Measurements from ENCODE around the gene RAB44. TPM values are rescaled to one million over a fixed set of nuclear protein-coding genes. Genes with fewer than 3 reads are reported as not detected.

RAB44 gene
- total and polyA plus RNA-seq, 7 donors, result under 0.01 to 0.71 (median 0.17) TPM; not detected in 3

DNA sequence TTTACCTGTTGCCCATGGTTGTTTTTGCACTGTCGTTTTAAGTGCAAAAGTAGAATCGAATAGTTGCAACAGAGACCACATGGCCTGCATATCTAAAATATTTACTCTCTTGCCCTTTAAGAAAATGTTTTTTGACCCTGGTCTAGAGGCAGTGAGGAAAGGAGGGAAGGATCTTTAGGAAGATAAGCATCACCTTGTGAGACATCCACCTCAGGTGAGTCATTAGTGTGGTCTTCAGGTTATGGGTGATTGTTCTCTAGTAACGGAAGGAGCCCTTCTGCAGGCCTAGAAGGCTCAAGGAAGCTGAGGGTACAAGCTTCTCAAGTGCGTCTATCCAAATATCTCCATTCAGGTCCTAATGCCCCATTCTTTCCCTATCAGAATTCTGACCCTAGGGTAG is 6.6 kb upstream of the RAB44 start:
- no peak for DNase-seq
- H3K4me3 ChIP-seq, result no peak overlapping the region
- WGBS, 2 donors, result 85 to 88% methylated on average over 4 of the region's 4 CpGs
- no peaks in the 10 kb centered on the region for H3K27me3 ChIP-seq
- intact Hi-C loops (cut with DNase I), result no loop called here
- peaks cover 0 to 8% (median 2%) of the 10 kb centered on the region in 4 donors for H3K4me1 ChIP-seq
- H3K27ac ChIP-seq, result no peak overlapping the region
- no peak for TF ChIP-seq EP300 (IDR thresholded peaks at IDR 0.05)
- TF ChIP-seq, protein P1, sequence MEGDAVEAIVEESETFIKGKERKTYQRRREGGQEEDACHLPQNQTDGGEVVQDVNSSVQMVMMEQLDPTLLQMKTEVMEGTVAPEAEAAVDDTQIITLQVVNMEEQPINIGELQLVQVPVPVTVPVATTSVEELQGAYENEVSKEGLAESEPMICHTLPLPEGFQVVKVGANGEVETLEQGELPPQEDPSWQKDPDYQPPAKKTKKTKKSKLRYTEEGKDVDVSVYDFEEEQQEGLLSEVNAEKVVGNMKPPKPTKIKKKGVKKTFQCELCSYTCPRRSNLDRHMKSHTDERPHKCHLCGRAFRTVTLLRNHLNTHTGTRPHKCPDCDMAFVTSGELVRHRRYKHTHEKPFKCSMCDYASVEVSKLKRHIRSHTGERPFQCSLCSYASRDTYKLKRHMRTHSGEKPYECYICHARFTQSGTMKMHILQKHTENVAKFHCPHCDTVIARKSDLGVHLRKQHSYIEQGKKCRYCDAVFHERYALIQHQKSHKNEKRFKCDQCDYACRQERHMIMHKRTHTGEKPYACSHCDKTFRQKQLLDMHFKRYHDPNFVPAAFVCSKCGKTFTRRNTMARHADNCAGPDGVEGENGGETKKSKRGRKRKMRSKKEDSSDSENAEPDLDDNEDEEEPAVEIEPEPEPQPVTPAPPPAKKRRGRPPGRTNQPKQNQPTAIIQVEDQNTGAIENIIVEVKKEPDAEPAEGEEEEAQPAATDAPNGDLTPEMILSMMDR (IDR thresholded peaks at IDR 0.05), result no peak
- no peak for TF ChIP-seq POLR2AphosphoS5 (IDR thresholded peaks at IDR 0.05)
- TF ChIP-seq POLR2A (IDR thresholded peaks at IDR 0.05), result no peak
- peaks cover 10 to 15% (median 12%) of the 10 kb centered on the region in 4 donors for H3K36me3 ChIP-seq
- H3K9me3 ChIP-seq, result no peaks in the 10 kb centered on the region

DNA sequence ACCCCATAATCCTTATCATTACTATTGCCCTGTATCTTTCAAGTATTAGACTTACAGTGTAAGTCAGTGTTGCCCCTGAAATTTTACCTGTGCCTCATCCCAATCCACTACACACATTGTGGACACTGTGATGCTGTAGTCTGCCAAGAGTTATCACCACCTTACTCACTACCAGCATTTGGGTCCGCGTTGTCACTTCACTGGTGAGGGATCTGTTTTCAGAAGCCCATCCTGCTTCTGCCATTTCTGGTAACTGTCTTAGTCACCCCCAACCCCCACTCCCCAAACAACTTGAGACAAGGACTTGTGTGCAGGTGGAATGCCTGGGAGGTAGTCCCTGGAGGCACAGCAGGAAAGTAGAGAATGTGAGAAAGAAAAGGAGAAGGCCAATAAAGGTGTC is 6.0 kb upstream of the RAB44 start:
- no peak for DNase-seq
- intact Hi-C loops (cut with DNase I), result no loop called here
- H3K27me3 ChIP-seq, result no peaks in the 10 kb centered on the region
- no peak overlapping the region for H3K27ac ChIP-seq
- H3K4me1 ChIP-seq, result peaks cover 0 to 8% (median 2%) of the 10 kb centered on the region in 4 donors
- 96 to 97% methylated on average over 2 of the region's 2 CpGs for WGBS, 2 donors
- H3K4me3 ChIP-seq, result no peak overlapping the region
- H3K36me3 ChIP-seq, result peaks cover 4 to 9% (median 6%) of the 10 kb centered on the region in 4 donors
- TF ChIP-seq, protein P1 (IDR thresholded peaks at IDR 0.05), result no peak
- TF ChIP-seq EP300 (IDR thresholded peaks at IDR 0.05), result no peak
- H3K9me3 ChIP-seq, result no peaks in the 10 kb centered on the region

DNA sequence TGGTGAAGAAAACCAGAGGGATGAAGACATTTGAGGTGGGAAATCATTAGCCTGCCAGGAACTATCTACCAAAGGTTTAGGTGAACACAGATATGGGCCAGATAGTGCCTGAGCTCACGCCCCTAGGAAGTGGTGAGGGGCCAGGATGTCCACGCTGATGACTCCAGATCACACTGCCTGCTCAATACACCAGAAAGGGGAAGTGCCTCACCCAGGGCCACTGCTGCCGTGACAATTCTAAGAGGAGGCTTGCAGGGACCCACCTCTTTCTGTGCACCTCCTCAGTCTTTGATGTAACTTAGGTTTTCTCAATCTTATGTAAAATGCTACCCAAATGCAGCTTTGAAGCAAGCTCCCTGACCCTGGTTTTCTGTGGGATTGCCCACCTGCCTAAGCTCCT is 5.4 kb upstream of the RAB44 start:
- peaks cover 0 to 3% (median under 1%) of the 10 kb centered on the region in 4 donors for H3K36me3 ChIP-seq
- H3K27ac ChIP-seq, result no peak overlapping the region
- H3K4me1 ChIP-seq, result peaks cover 0 to 8% (median 2%) of the 10 kb centered on the region in 4 donors
- H3K27me3 ChIP-seq, result no peaks in the 10 kb centered on the region
- H3K9me3 ChIP-seq, result no peaks in the 10 kb centered on the region
- H3K4me3 ChIP-seq, result no peak overlapping the region
- intact Hi-C loops (cut with DNase I), result no loop called here
- DNase-seq, result peak; percentile 56
- TF ChIP-seq POLR2AphosphoS5 (IDR thresholded peaks at IDR 0.05) (no peak), EP300 (IDR thresholded peaks at IDR 0.05) (no peak), POLR2A (IDR thresholded peaks at IDR 0.05) (no peak)
- TF ChIP-seq, protein P1 (IDR thresholded peaks at IDR 0.05), result no peak
- WGBS, 2 donors, result 53 to 61% methylated on average over 3 of the region's 3 CpGs

DNA sequence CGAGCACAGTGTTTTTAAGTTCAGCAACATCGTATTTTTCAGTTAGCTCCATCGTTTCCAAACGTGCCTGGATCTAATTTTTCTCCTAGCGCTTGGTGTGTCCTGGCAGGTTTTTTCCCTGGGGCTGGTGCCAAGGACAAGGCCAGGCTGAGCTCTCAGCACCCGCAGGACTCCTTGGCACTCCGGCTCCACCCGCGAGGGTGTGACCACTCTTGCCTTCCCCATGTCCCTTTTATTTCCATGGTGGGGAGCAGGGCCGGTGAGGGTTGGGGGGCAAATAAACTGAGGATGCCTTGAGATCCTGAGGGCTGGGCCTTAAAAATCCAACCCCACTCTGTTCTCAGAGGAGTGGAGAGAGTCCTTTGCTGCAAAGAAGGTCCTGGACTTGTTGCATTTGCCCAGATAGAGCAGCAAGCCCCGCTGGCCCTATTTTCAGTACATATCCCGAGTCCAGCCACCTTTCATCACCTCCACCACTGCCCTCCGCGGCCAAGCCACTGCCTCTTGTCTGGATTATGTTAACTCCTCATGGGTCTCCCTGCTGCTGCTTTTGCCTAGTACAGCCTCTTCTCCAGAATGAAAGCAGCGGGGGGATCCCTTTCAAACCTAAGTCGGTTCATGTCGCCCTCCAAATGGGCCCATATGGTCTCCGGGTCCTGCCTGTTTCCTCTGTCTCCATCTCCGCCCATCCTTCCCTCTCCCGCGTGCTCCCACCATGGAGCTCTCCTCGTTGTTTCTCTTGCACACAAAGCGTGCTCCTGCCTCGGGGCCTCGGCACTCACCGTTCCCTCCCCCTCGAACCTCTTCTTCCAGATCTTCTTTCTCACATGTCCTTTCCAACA is 4.5 kb upstream of the RAB44 start:
- H3K4me1 ChIP-seq, result peaks cover 0 to 8% (median 2%) of the 10 kb centered on the region in 4 donors
- H3K9me3 ChIP-seq, result no peaks in the 10 kb centered on the region
- TF ChIP-seq EP300 (IDR thresholded peaks at IDR 0.05) (no peak), POLR2AphosphoS5 (IDR thresholded peaks at IDR 0.05) (no peak), POLR2A (IDR thresholded peaks at IDR 0.05) (no peak)
- TF ChIP-seq, protein P1 (IDR thresholded peaks at IDR 0.05), result no peak
- 64 to 82% methylated on average over 27 of the region's 27 CpGs for WGBS, 2 donors
- no peaks in the 10 kb centered on the region for H3K27me3 ChIP-seq
- no peaks in the 10 kb centered on the region for H3K36me3 ChIP-seq
- peak; percentile 71 for DNase-seq
- intact Hi-C loops (cut with DNase I), result no loop called here
- H3K27ac ChIP-seq, result no peak overlapping the region
- H3K4me3 ChIP-seq, result no peak overlapping the region
